ENCODE measurements around the gene ULK2. TPM values are rescaled to one million over a fixed set of nuclear protein-coding genes. Genes with fewer than 3 reads are reported as not detected.

Gene ULK2
- total RNA-seq, 4 donors from 2014 or later, result 9.0 to 28.5 (median 12.9) TPM

GRCh38 chr17:19744922-19745757 is 122.6 kb downstream of the ULK2 start:
- DNase-seq, result peak; percentile 96
- Histone ChIP-seq H3K9me3 (no peaks in the 10 kb centered on the region), H3K4me3 (peak overlapping the region; percentile 33 to 61 (median 44)), H3K27ac (peak overlapping the region; percentile 72 to 88 (median 76)), H3K27me3 (no peaks in the 10 kb centered on the region), H3K4me1 (peaks cover 5 to 33% (median 25%) of the 10 kb centered on the region in 4 donors), H3K36me3 (no peaks in the 10 kb centered on the region)
- TF ChIP-seq POLR2A (IDR thresholded peaks at IDR 0.05) (peak; percentile 10), EP300 (IDR thresholded peaks at IDR 0.05; ENCODE audit: low read depth) (no peak), POLR2AphosphoS5 (IDR thresholded peaks at IDR 0.05) (peak in 2 of 3 donors; percentile 45 to 52)
- TF ChIP-seq, protein P1, sequence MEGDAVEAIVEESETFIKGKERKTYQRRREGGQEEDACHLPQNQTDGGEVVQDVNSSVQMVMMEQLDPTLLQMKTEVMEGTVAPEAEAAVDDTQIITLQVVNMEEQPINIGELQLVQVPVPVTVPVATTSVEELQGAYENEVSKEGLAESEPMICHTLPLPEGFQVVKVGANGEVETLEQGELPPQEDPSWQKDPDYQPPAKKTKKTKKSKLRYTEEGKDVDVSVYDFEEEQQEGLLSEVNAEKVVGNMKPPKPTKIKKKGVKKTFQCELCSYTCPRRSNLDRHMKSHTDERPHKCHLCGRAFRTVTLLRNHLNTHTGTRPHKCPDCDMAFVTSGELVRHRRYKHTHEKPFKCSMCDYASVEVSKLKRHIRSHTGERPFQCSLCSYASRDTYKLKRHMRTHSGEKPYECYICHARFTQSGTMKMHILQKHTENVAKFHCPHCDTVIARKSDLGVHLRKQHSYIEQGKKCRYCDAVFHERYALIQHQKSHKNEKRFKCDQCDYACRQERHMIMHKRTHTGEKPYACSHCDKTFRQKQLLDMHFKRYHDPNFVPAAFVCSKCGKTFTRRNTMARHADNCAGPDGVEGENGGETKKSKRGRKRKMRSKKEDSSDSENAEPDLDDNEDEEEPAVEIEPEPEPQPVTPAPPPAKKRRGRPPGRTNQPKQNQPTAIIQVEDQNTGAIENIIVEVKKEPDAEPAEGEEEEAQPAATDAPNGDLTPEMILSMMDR (IDR thresholded peaks at IDR 0.05), result peak; percentile 88 to 98 (median 95)
- in situ Hi-C loops (cut with MboI; ENCODE audit: low pct_ligation_motif_present in 1 of 4, low pct_unique_long_range_greater_than_20kb in 1 of 4, low sequenced_read_pairs in 3 of 4), result no loop called here
- WGBS, 2 donors (ENCODE audit: low coverage in 1 of 2), result 17 to 28% methylated on average over 1 to 50 of the region's 50 CpGs
- intact Hi-C loops (cut with DNase I; ENCODE audit: low total_unique reads), result loop anchor here (5.0 kb wide), 1 partner anchor 98 kb away; the partner anchor contains the start of gene ALDH3A2

DNA sequence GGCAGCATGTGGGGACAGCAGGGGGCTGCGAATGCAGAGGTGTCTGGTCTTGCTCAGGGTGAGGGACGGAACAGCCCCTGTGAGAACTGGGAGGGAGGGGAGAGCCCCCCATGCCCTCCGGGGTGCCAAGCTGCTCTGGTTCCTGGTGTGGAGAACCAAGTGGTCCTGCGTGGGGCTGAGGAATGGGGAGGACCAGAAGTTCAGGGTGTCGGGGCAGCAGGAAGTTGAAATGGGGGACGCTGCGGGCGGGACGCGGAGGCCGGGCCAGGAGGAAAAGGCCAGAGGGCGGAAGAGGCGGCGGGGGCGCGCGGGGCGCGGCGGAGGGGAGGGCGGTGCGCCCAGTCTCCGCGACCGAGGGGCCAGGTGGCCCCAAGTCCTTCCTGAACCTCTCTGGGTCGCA is 123.2 kb downstream of the ULK2 start:
- no peaks in the 10 kb centered on the region for H3K9me3 ChIP-seq
- H3K4me1 ChIP-seq, result peaks cover 5 to 33% (median 25%) of the 10 kb centered on the region in 4 donors
- peak overlapping the region; percentile 72 to 88 (median 76) for H3K27ac ChIP-seq
- in situ Hi-C loops (cut with MboI; ENCODE audit: low pct_ligation_motif_present in 1 of 4, low pct_unique_long_range_greater_than_20kb in 1 of 4, low sequenced_read_pairs in 3 of 4) (no loop called here), intact Hi-C loops (cut with DNase I; ENCODE audit: low total_unique reads) (no loop called here)
- no peak for TF ChIP-seq POLR2AphosphoS5 (IDR thresholded peaks at IDR 0.05)
- TF ChIP-seq, protein P1 (IDR thresholded peaks at IDR 0.05), result no peak
- no peak for TF ChIP-seq POLR2A (IDR thresholded peaks at IDR 0.05)
- TF ChIP-seq EP300 (IDR thresholded peaks at IDR 0.05; ENCODE audit: low read depth), result no peak
- peak; percentile 30 for DNase-seq
- peak overlapping the region; percentile 33 to 61 (median 44) for H3K4me3 ChIP-seq
- no peaks in the 10 kb centered on the region for H3K36me3 ChIP-seq
- no peaks in the 10 kb centered on the region for H3K27me3 ChIP-seq
- 6 to 50% methylated on average over 2 to 26 of the region's 26 CpGs for WGBS, 2 donors (ENCODE audit: low coverage in 1 of 2)

GRCh38 chr17:19743101-19744100 is 124.3 kb downstream of the ULK2 start:
- no peaks in the 10 kb centered on the region for H3K9me3 ChIP-seq
- peaks cover 5 to 26% (median 19%) of the 10 kb centered on the region in 4 donors for H3K4me1 ChIP-seq
- intact Hi-C loops (cut with DNase I; ENCODE audit: low total_unique reads) (no loop called here), in situ Hi-C loops (cut with MboI; ENCODE audit: low pct_ligation_motif_present in 1 of 4, low pct_unique_long_range_greater_than_20kb in 1 of 4, low sequenced_read_pairs in 3 of 4) (no loop called here)
- 91 to 93% methylated on average over 9 to 34 of the region's 34 CpGs for WGBS, 2 donors (ENCODE audit: low coverage in 1 of 2)
- H3K27me3 ChIP-seq, result no peaks in the 10 kb centered on the region
- H3K4me3 ChIP-seq, result no peak overlapping the region
- H3K36me3 ChIP-seq, result no peaks in the 10 kb centered on the region
- TF ChIP-seq, protein P1 (IDR thresholded peaks at IDR 0.05), result no peak
- TF ChIP-seq POLR2A (IDR thresholded peaks at IDR 0.05), result no peak
- no peak for TF ChIP-seq POLR2AphosphoS5 (IDR thresholded peaks at IDR 0.05)
- no peak for TF ChIP-seq EP300 (IDR thresholded peaks at IDR 0.05; ENCODE audit: low read depth)
- DNase-seq, result no peak
- no peak overlapping the region for H3K27ac ChIP-seq

GRCh38 chr17:19742495-19742894 is 125.2 kb downstream of the ULK2 start:
- H3K9me3 ChIP-seq, result no peaks in the 10 kb centered on the region
- H3K4me1 ChIP-seq, result peaks cover 5 to 19% (median 15%) of the 10 kb centered on the region in 4 donors
- WGBS, 2 donors (ENCODE audit: low coverage in 1 of 2), result 96% methylated on average over 7 to 8 of the region's 10 CpGs
- no peaks in the 10 kb centered on the region for H3K36me3 ChIP-seq
- intact Hi-C loops (cut with DNase I; ENCODE audit: low total_unique reads) (no loop called here), in situ Hi-C loops (cut with MboI; ENCODE audit: low pct_ligation_motif_present in 1 of 4, low pct_unique_long_range_greater_than_20kb in 1 of 4, low sequenced_read_pairs in 3 of 4) (no loop called here)
- no peak overlapping the region for H3K4me3 ChIP-seq
- H3K27me3 ChIP-seq, result no peaks in the 10 kb centered on the region
- TF ChIP-seq POLR2A (IDR thresholded peaks at IDR 0.05) (no peak), EP300 (IDR thresholded peaks at IDR 0.05; ENCODE audit: low read depth) (no peak), POLR2AphosphoS5 (IDR thresholded peaks at IDR 0.05) (no peak)
- TF ChIP-seq, protein P1 (IDR thresholded peaks at IDR 0.05), result no peak
- no peak for DNase-seq
- H3K27ac ChIP-seq, result no peak overlapping the region
